ENCODE data around the gene CD27. TPM values are rescaled to one million over a fixed set of nuclear protein-coding genes. Genes with fewer than 3 reads are reported as not detected.

Gene CD27
- total RNA-seq, 4 donors from 2014 or later = 0.44 to 1.7 TPM; not detected in 2

GRCh38 chr12:6416596-6416995 lies 28.2 kb upstream of the CD27 start:
- TF ChIP-seq CTCF (IDR thresholded peaks at IDR 0.05; ENCODE audit: low read depth) = no peak

- TF ChIP-seq CTCF (IDR thresholded peaks at IDR 0.05; ENCODE audit: low read depth) = no peak
Observed at GRCh38 chr12:6418796-6419195, 26.0 kb upstream of the CD27 start.

GRCh38 chr12:6420364-6420763 lies 24.4 kb upstream of the CD27 start:
- no peak for TF ChIP-seq CTCF (IDR thresholded peaks at IDR 0.05; ENCODE audit: low read depth)

- TF ChIP-seq CTCF (IDR thresholded peaks at IDR 0.05; ENCODE audit: low read depth) = no peak
Observed at GRCh38 chr12:6423267-6424007, 21.3 kb upstream of the CD27 start.

GRCh38 chr12:6424008-6424347 lies 20.8 kb upstream of the CD27 start:
- no peak for TF ChIP-seq CTCF (IDR thresholded peaks at IDR 0.05; ENCODE audit: low read depth)

- TF ChIP-seq CTCF (IDR thresholded peaks at IDR 0.05; ENCODE audit: low read depth) = no peak
Observed at GRCh38 chr12:6424866-6425265, 19.9 kb upstream of the CD27 start.

- no peak for TF ChIP-seq CTCF (IDR thresholded peaks at IDR 0.05; ENCODE audit: low read depth)
Observed at GRCh38 chr12:6425590-6426531, 18.9 kb upstream of the CD27 start.

Data from subcutaneous adipose tissue (tissue), 4 donors.